ENCODE data around the gene C6orf15. TPM values are rescaled to one million over a fixed set of nuclear protein-coding genes. Genes with fewer than 3 reads are reported as not detected.

C6orf15 gene
- total RNA-seq, 1 donor from 2014 or later = not detected

DNA sequence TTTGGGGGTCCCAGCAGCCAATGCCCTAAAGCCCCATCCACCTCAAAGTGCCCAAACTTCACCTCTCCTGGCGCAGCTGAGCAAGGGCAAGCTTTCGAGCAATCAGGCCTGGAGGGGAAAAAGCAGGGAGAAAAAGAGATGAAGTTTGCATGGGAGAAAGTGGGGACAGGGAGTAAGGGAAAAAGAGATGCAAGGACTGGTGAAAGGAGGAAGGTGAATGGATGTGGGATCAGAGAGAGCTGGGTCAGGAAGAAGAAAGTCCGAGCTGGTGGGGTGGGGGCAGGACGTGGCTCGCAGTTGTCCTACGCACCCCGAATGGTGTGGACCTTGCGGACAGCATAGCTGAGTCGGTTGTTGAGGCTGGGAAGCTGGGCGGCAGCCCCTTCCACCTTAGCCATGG lies 33.0 kb upstream of the C6orf15 start:
- no peak for DNase-seq (ENCODE audit: low spot score in 2 of 2)
- Histone ChIP-seq H3K36me3 (peaks cover 0 to 16% of the 10 kb centered on the region in 2 donors), H3K4me1 (peaks cover 0 to 4% of the 10 kb centered on the region in 2 donors), H3K27me3 (no peaks in the 10 kb centered on the region), H3K27ac (no peak overlapping the region), H3K4me3 (no peak overlapping the region), H3K9me3 (no peaks in the 10 kb centered on the region)
- intact Hi-C loops (cut with DNase I) = no loop called here
- TF ChIP-seq, protein P1, sequence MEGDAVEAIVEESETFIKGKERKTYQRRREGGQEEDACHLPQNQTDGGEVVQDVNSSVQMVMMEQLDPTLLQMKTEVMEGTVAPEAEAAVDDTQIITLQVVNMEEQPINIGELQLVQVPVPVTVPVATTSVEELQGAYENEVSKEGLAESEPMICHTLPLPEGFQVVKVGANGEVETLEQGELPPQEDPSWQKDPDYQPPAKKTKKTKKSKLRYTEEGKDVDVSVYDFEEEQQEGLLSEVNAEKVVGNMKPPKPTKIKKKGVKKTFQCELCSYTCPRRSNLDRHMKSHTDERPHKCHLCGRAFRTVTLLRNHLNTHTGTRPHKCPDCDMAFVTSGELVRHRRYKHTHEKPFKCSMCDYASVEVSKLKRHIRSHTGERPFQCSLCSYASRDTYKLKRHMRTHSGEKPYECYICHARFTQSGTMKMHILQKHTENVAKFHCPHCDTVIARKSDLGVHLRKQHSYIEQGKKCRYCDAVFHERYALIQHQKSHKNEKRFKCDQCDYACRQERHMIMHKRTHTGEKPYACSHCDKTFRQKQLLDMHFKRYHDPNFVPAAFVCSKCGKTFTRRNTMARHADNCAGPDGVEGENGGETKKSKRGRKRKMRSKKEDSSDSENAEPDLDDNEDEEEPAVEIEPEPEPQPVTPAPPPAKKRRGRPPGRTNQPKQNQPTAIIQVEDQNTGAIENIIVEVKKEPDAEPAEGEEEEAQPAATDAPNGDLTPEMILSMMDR (IDR thresholded peaks at IDR 0.05) = no peak

- H3K27ac ChIP-seq = no peak overlapping the region
- peaks cover 0 to 11% of the 10 kb centered on the region in 2 donors for H3K36me3 ChIP-seq
- peaks cover 0 to 4% of the 10 kb centered on the region in 2 donors for H3K4me1 ChIP-seq
- no peaks in the 10 kb centered on the region for H3K27me3 ChIP-seq
- no peak for DNase-seq (ENCODE audit: low spot score in 2 of 2)
- no peak overlapping the region for H3K4me3 ChIP-seq
- H3K9me3 ChIP-seq = no peaks in the 10 kb centered on the region
- intact Hi-C loops (cut with DNase I) = no loop called here
- TF ChIP-seq, protein P1 (IDR thresholded peaks at IDR 0.05) = no peak
Observed at GRCh38 chr6:31144970-31145340, 32.6 kb upstream of the C6orf15 start.

DNA sequence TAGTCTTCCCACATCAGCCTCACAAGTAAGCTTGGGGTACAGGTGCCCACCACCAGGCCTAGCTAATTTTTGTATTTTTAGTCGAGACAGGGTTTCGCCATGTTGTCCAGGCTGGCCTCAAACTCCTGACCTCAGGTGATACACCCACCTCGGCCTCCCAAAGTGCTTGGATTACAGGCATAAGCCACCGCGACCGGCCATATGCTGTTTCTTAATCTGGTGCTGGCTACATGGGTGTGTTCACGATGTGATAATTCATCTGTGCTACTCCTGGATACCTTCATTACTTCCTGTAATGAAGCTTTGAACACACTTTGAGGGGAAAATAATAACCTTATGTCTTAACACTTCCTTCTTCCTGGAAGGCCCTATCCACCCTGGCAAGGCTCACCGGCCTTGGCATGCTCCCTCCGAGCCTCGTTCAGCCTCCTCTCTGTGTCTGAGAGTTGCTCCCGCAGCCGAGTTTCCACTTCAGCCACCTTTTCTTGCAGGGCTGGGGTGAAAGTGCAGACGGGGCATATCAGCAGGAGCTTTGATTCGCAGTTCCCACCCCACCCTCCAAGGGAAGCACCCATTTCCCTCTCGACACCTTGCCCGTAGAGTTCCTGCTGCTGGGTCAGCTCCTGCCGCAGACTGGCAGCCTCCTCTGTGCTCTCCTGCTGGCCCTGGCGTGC lies 32.1 kb upstream of the C6orf15 start:
- intact Hi-C loops (cut with DNase I) = no loop called here
- H3K27ac ChIP-seq = peak overlapping the region in 1 of 2 donors; percentile 68

GRCh38 chr6:31143148-31143547 lies 30.8 kb upstream of the C6orf15 start:
- Histone ChIP-seq H3K4me1 (peaks cover 0 to 4% of the 10 kb centered on the region in 2 donors), H3K27me3 (no peaks in the 10 kb centered on the region), H3K27ac (peak overlapping the region; percentile 41 to 68), H3K4me3 (no peak overlapping the region), H3K9me3 (no peaks in the 10 kb centered on the region), H3K36me3 (peaks cover 0 to 6% of the 10 kb centered on the region in 2 donors)
- peak; percentile 28 to 90 for DNase-seq (ENCODE audit: low spot score in 2 of 2)
- intact Hi-C loops (cut with DNase I) = no loop called here
- TF ChIP-seq, protein P1 (IDR thresholded peaks at IDR 0.05) = no peak

More for the DNA sequence above, 32.1 kb upstream of the C6orf15 start:
- Histone ChIP-seq H3K36me3 (peaks cover 0 to 6% of the 10 kb centered on the region in 2 donors), H3K9me3 (no peaks in the 10 kb centered on the region), H3K4me3 (no peak overlapping the region), H3K27me3 (no peaks in the 10 kb centered on the region), H3K4me1 (peaks cover 0 to 4% of the 10 kb centered on the region in 2 donors)
- TF ChIP-seq, protein P1 (IDR thresholded peaks at IDR 0.05) = no peak
- DNase-seq (ENCODE audit: low spot score in 2 of 2) = no peak

DNA sequence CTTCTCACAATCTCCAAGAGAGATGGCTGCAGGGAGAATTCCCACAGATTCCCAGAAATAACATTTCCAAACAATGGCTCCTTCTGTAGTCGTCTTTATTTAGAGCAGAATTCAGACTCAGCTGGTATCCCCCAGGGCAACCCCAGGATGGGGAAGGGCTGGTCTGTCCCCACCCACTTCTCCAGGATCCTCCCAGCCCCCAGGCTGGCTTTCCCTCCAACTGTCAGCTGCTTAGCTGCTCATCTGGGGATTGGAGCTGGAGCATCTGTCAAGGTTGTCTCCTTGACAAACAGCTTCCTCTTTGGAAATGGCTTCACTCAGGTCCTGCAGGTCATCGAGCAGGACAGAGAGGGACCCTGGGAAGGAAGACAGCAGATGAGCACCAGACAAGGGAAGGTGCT lies 30.0 kb upstream of the C6orf15 start:
- intact Hi-C loops (cut with DNase I) = no loop called here
- H3K27ac ChIP-seq = peak overlapping the region; percentile 19 to 68
- no peaks in the 10 kb centered on the region for H3K9me3 ChIP-seq
- H3K4me3 ChIP-seq = no peak overlapping the region
- TF ChIP-seq, protein P1 (IDR thresholded peaks at IDR 0.05) = no peak
- DNase-seq (ENCODE audit: low spot score in 2 of 2) = no peak
- no peaks in the 10 kb centered on the region for H3K27me3 ChIP-seq
- peaks cover 0 to 6% of the 10 kb centered on the region in 2 donors for H3K36me3 ChIP-seq
- H3K4me1 ChIP-seq = peaks cover 0 to 4% of the 10 kb centered on the region in 2 donors

All from ascending aorta (tissue), 2 donors.